RWPE2 (cell line): ENCODE data around the gene WDR43.

ENCODE experiments used
- ATAC-seq: fragments of 200-7000 bp; cut with Tn5 transposase; 3 replicates; pipeline ENCODE4 v1.9.1; 2021; ENCODE audit warnings: low read depth
- DNase-seq: peaks from one replicate; pipeline ENCODE4 v3.0.0-alpha.2; 2020; ENCODE audit warnings: low spot score
- H3K27ac ChIP-seq: fragments of 450-650 bp; 2 replicates; pipeline ENCODE4 v1.5.1; 2017; ENCODE audit warnings: mild to moderate bottlenecking; ENCODE audit not compliant: poor library complexity, severe bottlenecking
- H3K27me3 ChIP-seq: fragments of 250-450 bp; sonication (Bioruptor Pico); 2 replicates; pipeline ENCODE4 v1.5.1; 2021; ENCODE audit warnings: mild to moderate bottlenecking, moderate library complexity; ENCODE audit not compliant: insufficient read depth, poor library complexity, severe bottlenecking
- H3K36me3 ChIP-seq: fragments of 250-450 bp; sonication (Bioruptor Pico); 2 replicates; pipeline ENCODE4 v1.5.1; 2020; ENCODE audit warnings: low read depth, mild to moderate bottlenecking, moderate library complexity
- H3K4me1 ChIP-seq: fragments of 250-450 bp; sonication (Bioruptor Pico); 2 replicates; pipeline ENCODE4 v1.5.1; 2021; ENCODE audit warnings: mild to moderate bottlenecking, moderate library complexity; ENCODE audit not compliant: insufficient read depth, poor library complexity, severe bottlenecking
- H3K4me3 ChIP-seq: fragments of 250-450 bp; sonication (Bioruptor Pico); 2 replicates; pipeline ENCODE4 v1.5.1; 2021; ENCODE audit warnings: mild to moderate bottlenecking, moderate library complexity; ENCODE audit not compliant: severe bottlenecking
- H3K9me3 ChIP-seq: fragments of 250-450 bp; sonication (Bioruptor Pico); 2 replicates; pipeline ENCODE4 v1.5.1; 2021; ENCODE audit warnings: mild to moderate bottlenecking, moderate library complexity; ENCODE audit not compliant: severe bottlenecking
- TF ChIP-seq, protein P1 (sequence below): fragments of 450-650 bp; IDR thresholded peaks from one replicate; pipeline ENCODE4 v1.5.1; 2017; ENCODE audit warnings: mild to moderate bottlenecking, moderate library complexity; ENCODE audit not compliant: poor library complexity, severe bottlenecking

The WDR43 gene

DNA sequence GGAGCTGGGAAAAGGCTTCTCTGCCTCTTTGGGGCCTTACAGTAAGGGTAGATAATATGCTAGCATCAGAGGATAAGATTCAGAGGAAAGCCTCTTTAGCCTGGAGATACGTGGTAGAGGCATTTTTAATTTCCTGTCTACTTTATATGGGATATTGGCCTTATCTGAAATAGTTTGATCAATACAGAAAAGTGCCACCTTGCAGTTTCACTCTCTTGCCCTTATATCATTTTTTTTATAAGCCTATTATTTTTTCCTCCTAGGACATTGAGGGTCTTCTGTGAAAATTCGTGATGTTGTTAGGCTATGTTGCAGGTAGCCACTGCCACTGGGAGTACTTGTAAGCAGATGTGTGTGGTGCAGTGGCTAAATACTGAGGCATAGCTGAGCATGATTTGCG is 46.5 kb downstream of the WDR43 start:
- no peaks in the 10 kb centered on the region for H3K4me1 ChIP-seq
- H3K36me3 ChIP-seq, result peaks cover 96% of the 10 kb centered on the region
- no peak for ATAC-seq
- no peak for DNase-seq
- no peak overlapping the region for H3K27ac ChIP-seq
- TF ChIP-seq, protein P1, sequence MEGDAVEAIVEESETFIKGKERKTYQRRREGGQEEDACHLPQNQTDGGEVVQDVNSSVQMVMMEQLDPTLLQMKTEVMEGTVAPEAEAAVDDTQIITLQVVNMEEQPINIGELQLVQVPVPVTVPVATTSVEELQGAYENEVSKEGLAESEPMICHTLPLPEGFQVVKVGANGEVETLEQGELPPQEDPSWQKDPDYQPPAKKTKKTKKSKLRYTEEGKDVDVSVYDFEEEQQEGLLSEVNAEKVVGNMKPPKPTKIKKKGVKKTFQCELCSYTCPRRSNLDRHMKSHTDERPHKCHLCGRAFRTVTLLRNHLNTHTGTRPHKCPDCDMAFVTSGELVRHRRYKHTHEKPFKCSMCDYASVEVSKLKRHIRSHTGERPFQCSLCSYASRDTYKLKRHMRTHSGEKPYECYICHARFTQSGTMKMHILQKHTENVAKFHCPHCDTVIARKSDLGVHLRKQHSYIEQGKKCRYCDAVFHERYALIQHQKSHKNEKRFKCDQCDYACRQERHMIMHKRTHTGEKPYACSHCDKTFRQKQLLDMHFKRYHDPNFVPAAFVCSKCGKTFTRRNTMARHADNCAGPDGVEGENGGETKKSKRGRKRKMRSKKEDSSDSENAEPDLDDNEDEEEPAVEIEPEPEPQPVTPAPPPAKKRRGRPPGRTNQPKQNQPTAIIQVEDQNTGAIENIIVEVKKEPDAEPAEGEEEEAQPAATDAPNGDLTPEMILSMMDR, result no peak
- no peaks in the 10 kb centered on the region for H3K27me3 ChIP-seq
- H3K9me3 ChIP-seq, result no peaks in the 10 kb centered on the region
- no peak overlapping the region for H3K4me3 ChIP-seq

DNA sequence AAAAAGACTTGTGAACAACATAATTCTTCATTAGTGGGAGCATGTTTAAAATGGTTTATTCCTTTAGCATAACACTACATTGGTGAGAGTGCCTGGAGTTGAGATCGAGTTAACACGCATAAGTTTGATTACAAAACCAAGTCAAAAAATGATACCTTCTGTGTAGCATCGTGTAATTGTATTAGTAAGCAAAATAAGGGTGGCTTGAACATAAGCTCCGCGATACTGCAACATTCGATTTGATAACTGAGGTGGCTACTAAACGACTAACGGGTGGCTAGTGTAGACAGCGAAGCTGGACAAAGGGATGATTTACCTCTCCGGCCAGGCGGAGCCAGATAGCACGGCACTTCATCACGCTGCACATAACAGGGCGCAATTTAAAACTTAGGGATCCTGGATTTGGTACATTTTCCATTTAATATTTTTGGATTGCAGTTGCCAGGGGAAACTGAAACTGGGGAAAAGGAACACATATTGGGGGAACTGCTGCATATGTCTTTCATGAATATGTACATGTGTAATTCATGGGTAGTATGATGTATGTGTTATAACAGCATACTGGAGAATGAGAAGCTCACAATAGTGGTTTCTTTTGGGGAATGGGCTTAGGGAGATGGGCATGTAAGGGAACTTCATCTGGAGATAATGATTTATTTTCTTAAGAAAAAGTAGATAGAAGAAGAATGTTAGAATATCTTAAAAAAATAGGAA is 50.2 kb downstream of the WDR43 start:
- ATAC-seq (no peak), DNase-seq (no peak)
- Histone ChIP-seq H3K36me3 (peaks cover 98% of the 10 kb centered on the region), H3K9me3 (no peaks in the 10 kb centered on the region), H3K4me3 (no peak overlapping the region), H3K27ac (no peak overlapping the region), H3K27me3 (no peaks in the 10 kb centered on the region), H3K4me1 (no peaks in the 10 kb centered on the region)
- TF ChIP-seq, protein P1, result no peak

DNA sequence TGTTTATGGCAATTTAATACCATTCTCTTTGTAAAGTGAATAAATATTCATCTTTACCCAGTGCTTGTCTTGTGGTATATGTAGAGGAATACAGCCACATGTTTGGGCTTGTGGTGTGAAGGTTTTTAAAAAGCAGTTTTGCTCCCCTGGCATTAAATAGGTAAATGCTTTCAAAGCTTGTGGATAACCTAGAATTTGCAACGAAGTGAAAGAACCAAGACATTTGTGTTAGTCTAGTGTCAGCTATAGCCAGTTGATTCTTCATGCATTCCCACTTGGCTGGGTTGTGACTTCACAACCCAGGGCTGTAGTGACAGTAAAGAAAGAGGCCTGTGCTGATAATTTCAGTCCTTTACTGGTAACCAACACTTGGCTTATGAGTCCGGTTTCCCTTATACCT is 53.7 kb downstream of the WDR43 start:
- DNase-seq, result no peak
- Histone ChIP-seq H3K4me1 (peaks cover 12% of the 10 kb centered on the region), H3K9me3 (no peaks in the 10 kb centered on the region), H3K27me3 (no peaks in the 10 kb centered on the region), H3K27ac (no peak overlapping the region), H3K4me3 (no peak overlapping the region), H3K36me3 (peaks cover 64% of the 10 kb centered on the region)
- TF ChIP-seq, protein P1, result no peak
- ATAC-seq, result no peak

DNA sequence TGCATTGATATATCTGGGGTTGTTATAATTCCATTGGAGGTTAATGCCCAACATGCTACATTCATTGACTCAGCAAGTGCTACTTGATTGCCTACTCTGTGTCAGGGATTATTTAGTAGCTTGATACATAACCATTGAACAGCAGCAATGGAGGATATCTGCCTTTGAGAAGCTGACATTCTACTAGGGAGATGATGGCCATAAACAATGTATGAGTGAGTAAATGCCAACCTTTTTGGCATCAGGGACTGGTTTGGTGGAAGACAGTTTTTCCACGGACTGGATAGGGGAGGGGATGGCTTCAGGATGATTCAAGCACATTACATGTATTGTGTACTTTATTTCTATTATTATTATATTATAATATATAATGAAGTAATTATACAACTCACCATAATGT is 54.7 kb downstream of the WDR43 start:
- DNase-seq, result no peak
- Histone ChIP-seq H3K4me3 (no peak overlapping the region), H3K9me3 (no peaks in the 10 kb centered on the region), H3K4me1 (peaks cover 12% of the 10 kb centered on the region), H3K27ac (no peak overlapping the region), H3K27me3 (no peaks in the 10 kb centered on the region), H3K36me3 (peaks cover 53% of the 10 kb centered on the region)
- no peak for ATAC-seq
- TF ChIP-seq, protein P1, result no peak

DNA sequence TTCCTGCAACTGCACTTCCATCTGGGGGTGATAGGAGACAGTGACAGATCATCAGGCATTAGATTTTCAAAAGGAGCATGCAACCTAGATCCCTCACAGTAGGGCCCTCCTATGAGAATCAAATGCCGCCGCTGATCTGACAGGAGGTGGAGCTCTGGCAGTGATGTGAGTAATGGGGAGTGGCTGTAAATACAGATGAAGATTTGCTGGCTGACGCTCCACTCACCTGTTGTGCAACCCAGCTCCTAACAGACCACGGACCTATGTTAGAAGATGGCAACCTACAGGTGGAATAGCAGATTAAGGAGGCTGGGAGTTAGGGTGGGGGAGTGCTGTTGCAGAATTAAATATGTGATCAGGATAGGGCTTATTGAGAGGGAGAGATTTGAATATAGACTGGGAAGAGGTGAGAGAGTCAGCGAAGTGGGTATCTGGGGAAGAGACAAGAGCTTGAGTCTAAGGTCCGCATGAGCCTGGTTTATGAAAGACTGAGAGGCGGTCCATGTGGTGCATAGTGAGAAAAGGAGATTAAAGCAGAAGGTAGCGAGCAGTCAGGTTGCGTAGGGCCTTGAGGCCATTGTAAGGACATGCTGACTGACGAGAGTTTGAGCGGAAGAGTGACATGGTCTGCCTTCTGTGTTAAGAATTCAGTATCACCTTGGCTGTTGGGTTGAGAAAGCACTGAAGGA is 55.3 kb downstream of the WDR43 start:
- H3K4me1 ChIP-seq, result peaks cover 12% of the 10 kb centered on the region
- TF ChIP-seq, protein P1, result no peak
- ATAC-seq, result no peak
- peaks cover 48% of the 10 kb centered on the region for H3K36me3 ChIP-seq
- no peak overlapping the region for H3K27ac ChIP-seq
- H3K4me3 ChIP-seq, result no peak overlapping the region
- DNase-seq, result no peak
- no peaks in the 10 kb centered on the region for H3K27me3 ChIP-seq
- H3K9me3 ChIP-seq, result no peaks in the 10 kb centered on the region
